HG03280 (cell line): ENCODE measurements around the gene PLEK2.

Source experiments
- ATAC-seq: cut with Tn5 transposase; IDR thresholded peaks from one replicate; pipeline ENCODE4 v1.9.1; 2021; ENCODE audit warnings: mild to moderate bottlenecking, moderate library complexity; ENCODE audit not compliant: unreplicated experiment

The PLEK2 gene

GRCh38 chr14:67405771-67406170 lies 6.2 kb downstream of the PLEK2 start:
- no peak for ATAC-seq

- no peak for ATAC-seq
Observed at GRCh38 chr14:67400434-67400833, 11.5 kb downstream of the PLEK2 start.

GRCh38 chr14:67397536-67397935 lies 14.4 kb downstream of the PLEK2 start:
- ATAC-seq = no peak

- ATAC-seq = no peak
Observed at GRCh38 chr14:67396381-67396970, 15.5 kb downstream of the PLEK2 start.

GRCh38 chr14:67395876-67396189 lies 16.1 kb downstream of the PLEK2 start:
- ATAC-seq = no peak

- ATAC-seq = no peak
Observed at GRCh38 chr14:67395086-67395875, 16.7 kb downstream of the PLEK2 start.

GRCh38 chr14:67393689-67394088 lies 18.3 kb downstream of the PLEK2 start:
- no peak for ATAC-seq

- ATAC-seq = no peak
Observed at GRCh38 chr14:67392800-67393199, 19.2 kb downstream of the PLEK2 start.

- ATAC-seq = no peak
Observed at GRCh38 chr14:67392123-67392522, 19.8 kb downstream of the PLEK2 start.

- ATAC-seq = no peak
Observed at GRCh38 chr14:67391268-67391667, 20.7 kb downstream of the PLEK2 start.

DNA sequence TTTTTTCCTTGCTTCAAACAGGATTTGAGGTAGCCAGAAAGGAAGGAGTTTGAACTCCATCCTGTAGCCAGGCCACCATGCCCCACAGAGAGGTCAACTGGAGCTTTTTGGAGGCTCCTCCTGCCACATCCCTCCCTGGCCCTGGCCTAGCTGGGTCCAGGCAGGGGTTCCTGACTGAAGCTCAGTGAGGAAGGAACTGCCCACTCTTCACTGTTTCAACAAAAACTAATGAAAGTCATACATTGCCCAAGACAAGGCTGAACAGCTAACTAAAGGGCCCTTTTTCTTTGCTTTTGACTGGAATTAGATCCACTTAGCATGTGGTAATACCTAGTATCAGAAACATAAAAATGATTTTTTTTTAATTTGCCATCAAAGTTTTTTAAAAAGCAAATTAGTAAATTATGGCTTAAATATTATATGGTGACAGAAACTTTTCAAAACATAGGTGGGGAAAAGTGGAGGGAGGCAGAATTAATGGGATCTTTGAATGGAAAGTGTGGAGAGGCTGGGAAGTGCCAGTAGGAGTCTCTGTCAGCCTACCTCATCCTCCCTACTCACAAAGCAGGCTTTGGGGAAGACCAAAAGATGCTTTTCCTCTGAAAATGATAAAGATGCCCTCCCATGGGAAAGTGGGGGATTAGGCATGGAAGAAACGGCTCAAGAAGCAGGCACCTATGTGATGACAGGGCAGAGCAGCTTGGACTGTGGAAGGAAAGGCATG lies 22.0 kb downstream of the PLEK2 start:
- ATAC-seq = no peak

DNA sequence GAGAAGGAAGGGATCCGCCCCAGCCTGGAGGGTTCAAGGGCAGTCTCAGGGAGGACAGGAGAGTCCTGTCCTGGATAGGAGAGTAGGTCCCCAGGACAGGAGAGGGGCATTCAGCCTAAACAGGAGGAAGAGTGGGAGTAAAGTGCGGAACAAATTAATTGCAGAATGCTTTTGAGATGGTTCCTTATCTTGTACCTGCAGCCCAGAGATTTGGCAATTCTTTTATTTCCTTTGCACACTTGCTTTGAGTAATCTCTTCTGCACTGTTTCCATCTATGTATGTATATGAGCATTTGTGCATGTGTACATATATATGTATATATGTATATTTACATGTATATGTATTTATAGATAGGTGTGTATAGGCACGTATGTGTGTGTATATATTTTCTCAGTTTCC lies 22.7 kb downstream of the PLEK2 start:
- ATAC-seq = no peak

- no peak for ATAC-seq
Observed at GRCh38 chr14:67387195-67387594, 24.8 kb downstream of the PLEK2 start.

- no peak for ATAC-seq
Observed at GRCh38 chr14:67385618-67386017, 26.3 kb downstream of the PLEK2 start.

DNA sequence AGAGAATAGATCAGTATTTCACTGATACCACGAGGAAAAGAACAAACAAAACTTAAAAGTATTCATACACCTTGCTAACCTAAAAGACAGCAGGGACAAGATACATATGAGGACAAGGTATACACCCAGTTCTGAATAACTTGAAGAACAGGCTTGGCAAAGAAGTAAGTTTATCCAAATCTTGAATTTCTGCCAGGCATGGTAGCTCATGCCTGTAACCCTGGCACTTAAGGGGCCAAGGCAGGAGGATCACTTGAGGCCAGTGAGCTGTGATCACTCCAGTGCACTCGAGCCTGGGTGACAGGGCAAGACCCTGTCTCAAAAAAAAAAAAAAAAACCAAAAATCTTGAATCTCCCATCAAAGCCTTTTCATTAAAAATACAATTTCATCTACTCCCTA lies 26.8 kb downstream of the PLEK2 start:
- ATAC-seq = no peak

GRCh38 chr14:67377916-67378315 lies 34.0 kb downstream of the PLEK2 start:
- no peak for ATAC-seq

- no peak for ATAC-seq
Observed at GRCh38 chr14:67373347-67373746, 38.6 kb downstream of the PLEK2 start.

- no peak for ATAC-seq
Observed at GRCh38 chr14:67372833-67373232, 39.1 kb downstream of the PLEK2 start.

DNA sequence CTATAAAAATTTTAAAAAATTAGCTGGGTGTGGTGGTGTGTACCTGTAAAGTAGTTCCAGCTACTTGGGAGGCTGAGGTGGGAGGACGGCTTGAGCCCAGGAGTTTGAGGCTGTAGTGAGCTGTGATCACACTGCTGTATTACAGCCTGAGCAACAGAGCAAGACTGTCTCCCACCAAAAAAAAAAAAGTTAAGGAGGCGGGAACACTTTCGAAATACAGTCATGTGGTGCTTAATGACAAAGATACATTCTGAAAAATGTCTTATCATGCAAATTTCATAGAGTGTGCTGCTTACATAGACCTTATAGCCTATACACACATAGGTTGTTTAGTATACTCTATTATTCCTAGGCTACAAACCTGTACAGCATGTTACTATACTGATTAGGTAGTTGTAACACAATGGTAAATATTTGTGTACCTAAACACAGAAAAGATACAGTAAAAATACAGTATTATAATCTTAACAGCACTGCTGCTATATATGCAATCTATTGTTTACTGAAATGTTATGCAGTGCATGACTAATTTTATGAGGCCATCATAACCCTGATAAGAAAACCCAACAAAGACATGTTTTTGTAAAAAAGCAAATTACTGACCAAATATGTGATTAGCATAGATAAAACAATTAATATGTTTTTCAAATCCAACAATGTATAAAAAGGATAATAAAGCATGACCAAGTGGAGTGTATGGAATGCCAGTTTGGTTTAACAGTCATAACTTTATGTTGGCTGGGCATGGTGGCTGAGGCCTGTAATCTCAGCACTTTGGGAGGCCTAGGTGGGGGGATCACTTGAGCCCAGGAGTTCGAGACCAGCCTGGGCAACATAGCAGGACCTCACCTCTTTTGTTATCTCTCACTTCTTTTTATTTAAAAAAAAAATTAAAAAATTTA lies 40.5 kb downstream of the PLEK2 start:
- ATAC-seq = no peak

DNA sequence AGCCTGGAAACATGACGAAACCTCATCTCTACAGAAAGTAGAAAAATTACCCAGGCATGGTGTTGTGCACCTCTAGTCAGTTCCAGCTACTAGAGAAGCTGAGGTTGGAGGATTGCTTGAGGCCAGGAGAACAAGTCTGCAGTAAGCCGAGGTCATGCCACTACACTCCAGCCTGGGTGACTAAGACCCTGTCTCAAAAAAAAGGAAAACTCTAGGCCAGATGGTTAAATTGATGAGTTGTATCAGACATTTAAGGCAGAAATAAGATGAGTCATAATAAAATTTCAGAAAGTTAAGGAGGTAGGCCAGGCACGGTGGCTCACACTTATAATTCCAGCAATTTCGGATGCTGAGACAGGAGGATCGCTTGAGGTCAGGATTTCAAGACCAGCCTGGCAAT lies 41.1 kb downstream of the PLEK2 start:
- no peak for ATAC-seq

GRCh38 chr14:67365476-67365875 lies 46.5 kb downstream of the PLEK2 start:
- ATAC-seq = no peak
